ENCODE measurements around the gene SLC9A2. TPM values are rescaled to one million over a fixed set of nuclear protein-coding genes. Genes with fewer than 3 reads are reported as not detected.
A peak's percentile ranks its signal among the peaks of the same experiment; 100 is the strongest.

The SLC9A2 gene
- total and polyA plus RNA-seq, 7 donors = under 0.01 to 14.0 (median 6.0) TPM; not detected in 2

DNA sequence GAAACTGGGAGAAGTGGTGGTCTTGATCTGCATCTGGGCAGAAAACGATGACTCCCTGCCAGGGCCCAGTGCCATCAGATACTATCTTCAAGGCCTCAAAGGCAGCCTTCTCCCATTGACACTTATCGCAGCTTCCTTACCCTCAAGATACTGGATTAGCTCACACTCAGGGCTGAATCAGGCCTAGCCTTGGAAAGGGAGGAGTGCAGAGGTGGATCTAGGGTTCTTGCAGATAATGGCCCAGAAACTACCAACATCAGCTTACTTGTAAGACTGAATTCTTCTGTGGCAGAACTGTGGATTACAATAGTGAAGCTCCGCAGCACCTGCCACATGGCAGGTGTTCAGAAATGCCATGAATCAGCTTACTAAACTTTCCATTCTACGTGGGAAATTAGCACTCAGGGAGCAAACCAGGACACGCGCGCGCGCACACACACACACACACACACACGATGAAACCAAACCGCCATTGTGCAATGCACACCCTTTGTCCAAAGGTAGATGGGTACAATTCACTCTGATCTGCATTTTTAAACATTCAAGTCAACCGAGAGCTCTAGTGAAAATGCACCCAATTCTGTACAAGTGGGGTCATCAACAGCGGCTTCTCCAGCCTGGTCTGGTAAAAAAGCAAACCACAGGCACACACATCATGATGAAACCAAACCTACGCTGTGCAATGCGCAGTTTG lies 116.2 kb downstream of the SLC9A2 start:
- WGBS, 2 donors = 16 to 60% methylated on average over 15 of the region's 15 CpGs
- intact Hi-C loops (cut with DNase I) = no loop called here

GRCh38 chr2:102736110-102736409 lies 116.7 kb downstream of the SLC9A2 start:
- no peaks in the 10 kb centered on the region for H3K9me3 ChIP-seq
- intact Hi-C loops (cut with DNase I) = no loop called here
- H3K27ac ChIP-seq = peak overlapping the region; percentile 70 to 80 (median 76)
- no peak for DNase-seq
- peak overlapping the region; percentile 75 to 91 (median 84) for H3K4me3 ChIP-seq
- peaks cover 0 to 11% (median 3%) of the 10 kb centered on the region in 4 donors for H3K36me3 ChIP-seq
- TF ChIP-seq POLR2AphosphoS5 (IDR thresholded peaks at IDR 0.05) = no peak
- TF ChIP-seq CTCF (IDR thresholded peaks at IDR 0.05) = no peak
- no peak for TF ChIP-seq EP300 (IDR thresholded peaks at IDR 0.05)
- TF ChIP-seq POLR2A (IDR thresholded peaks at IDR 0.05) = no peak
- WGBS, 2 donors = 6 to 32% methylated on average over 6 of the region's 6 CpGs
- H3K4me1 ChIP-seq = peaks cover 0 to 17% (median 5%) of the 10 kb centered on the region in 4 donors
- no peaks in the 10 kb centered on the region for H3K27me3 ChIP-seq

More for the DNA sequence above, 116.2 kb downstream of the SLC9A2 start:
- H3K36me3 ChIP-seq = peaks cover 0 to 16% (median 5%) of the 10 kb centered on the region in 4 donors
- peak overlapping the region; percentile 75 to 91 (median 84) for H3K4me3 ChIP-seq
- no peaks in the 10 kb centered on the region for H3K9me3 ChIP-seq
- peak overlapping the region in 2 of 4 donors; percentile 70 to 80 for H3K27ac ChIP-seq
- TF ChIP-seq POLR2AphosphoS5 (IDR thresholded peaks at IDR 0.05) (no peak), CTCF (IDR thresholded peaks at IDR 0.05) (no peak), EP300 (IDR thresholded peaks at IDR 0.05) (no peak), POLR2A (IDR thresholded peaks at IDR 0.05) (no peak)
- peaks cover 0 to 17% (median 5%) of the 10 kb centered on the region in 4 donors for H3K4me1 ChIP-seq
- no peaks in the 10 kb centered on the region for H3K27me3 ChIP-seq
- DNase-seq = no peak

- H3K4me3 ChIP-seq = peak overlapping the region; percentile 75 to 91 (median 84)
- peaks cover 0 to 17% (median 5%) of the 10 kb centered on the region in 4 donors for H3K4me1 ChIP-seq
- H3K36me3 ChIP-seq = peaks cover 0 to 5% (median 2%) of the 10 kb centered on the region in 4 donors
- intact Hi-C loops (cut with DNase I) = no loop called here
- no peaks in the 10 kb centered on the region for H3K9me3 ChIP-seq
- WGBS, 2 donors = 0 to 1% methylated on average over 52 of the region's 52 CpGs
- no peaks in the 10 kb centered on the region for H3K27me3 ChIP-seq
- peak; percentile 17 to 55 for TF ChIP-seq POLR2A (IDR thresholded peaks at IDR 0.05)
- peak; percentile 45 to 77 (median 72) for TF ChIP-seq POLR2AphosphoS5 (IDR thresholded peaks at IDR 0.05)
- TF ChIP-seq EP300 (IDR thresholded peaks at IDR 0.05) = no peak
- DNase-seq = peak; percentile 88
- H3K27ac ChIP-seq = peak overlapping the region; percentile 70 to 80 (median 76)
Measured at GRCh38 chr2:102736410-102737409, 117.4 kb downstream of the SLC9A2 start.

DNA sequence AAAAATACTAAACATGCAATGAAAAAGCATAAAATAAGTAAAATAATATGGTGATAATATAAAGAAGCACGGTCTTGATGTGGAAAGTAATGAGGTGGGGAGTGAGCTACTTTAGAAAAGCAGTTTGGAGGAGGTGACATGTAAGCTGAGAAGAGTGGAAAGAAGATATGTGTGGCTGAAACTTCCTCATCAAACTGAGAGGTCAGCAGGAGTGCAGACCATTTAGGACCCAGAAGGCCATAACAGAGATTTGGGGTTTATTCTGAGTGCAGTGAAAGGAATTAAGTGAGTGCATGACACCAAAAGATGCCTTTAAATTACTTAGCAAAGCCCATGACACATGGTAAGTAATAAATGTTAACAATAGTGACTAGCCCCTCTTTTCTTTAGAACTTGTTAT lies 118.1 kb downstream of the SLC9A2 start:
- Histone ChIP-seq H3K9me3 (no peaks in the 10 kb centered on the region), H3K36me3 (no peaks in the 10 kb centered on the region), H3K4me1 (peaks cover 0 to 17% (median 5%) of the 10 kb centered on the region in 4 donors), H3K4me3 (peak overlapping the region in 3 of 4 donors; percentile 76 to 91 (median 91)), H3K27me3 (no peaks in the 10 kb centered on the region), H3K27ac (no peak overlapping the region)
- 67 to 81% methylated on average over 1 of the region's 1 CpG for WGBS, 2 donors
- TF ChIP-seq POLR2AphosphoS5 (IDR thresholded peaks at IDR 0.05) (no peak), CTCF (IDR thresholded peaks at IDR 0.05) (no peak), POLR2A (IDR thresholded peaks at IDR 0.05) (no peak), EP300 (IDR thresholded peaks at IDR 0.05) (no peak)
- DNase-seq = no peak
- intact Hi-C loops (cut with DNase I) = no loop called here

DNA sequence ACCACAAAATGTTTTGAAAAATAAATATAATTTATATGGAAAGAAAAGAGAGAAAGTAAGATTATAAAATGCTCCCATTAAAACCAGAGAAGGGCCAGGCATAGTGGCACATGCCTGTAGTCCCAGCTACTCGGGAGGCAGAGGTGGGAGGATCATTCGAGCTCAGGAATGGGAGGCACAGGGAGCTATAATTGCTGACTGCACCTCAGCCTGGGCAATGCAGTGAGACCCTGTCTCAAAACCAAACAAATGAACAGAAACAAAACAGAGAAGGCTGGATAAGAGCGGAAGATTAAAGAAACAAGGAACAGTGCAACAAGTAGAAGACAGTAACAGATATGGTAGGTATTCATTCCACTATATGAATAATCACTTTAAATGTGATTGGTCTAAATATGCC lies 123.9 kb downstream of the SLC9A2 start:
- intact Hi-C loops (cut with DNase I) = no loop called here
- Histone ChIP-seq H3K27ac (no peak overlapping the region), H3K9me3 (no peaks in the 10 kb centered on the region), H3K4me3 (no peak overlapping the region), H3K36me3 (no peaks in the 10 kb centered on the region), H3K4me1 (no peaks in the 10 kb centered on the region), H3K27me3 (no peaks in the 10 kb centered on the region)
- WGBS, 2 donors = 88 to 95% methylated on average over 3 of the region's 3 CpGs
- no peak for DNase-seq
- TF ChIP-seq CTCF (IDR thresholded peaks at IDR 0.05) (no peak), EP300 (IDR thresholded peaks at IDR 0.05) (no peak)

All from sigmoid colon (tissue), 7 donors.